SH-SY5Y (cell line): ENCODE results near the gene HS1BP3.

ENCODE experiments used
- GATA2 ChIP-seq: IDR thresholded peaks from 2 replicates; pipeline ENCODE4 v1.6.1; 2011; ENCODE audit warnings: mild to moderate bottlenecking, low read depth, low read length
- GATA3 ChIP-seq: IDR thresholded peaks from 2 replicates; pipeline ENCODE4 v1.6.1; 2011; ENCODE audit warnings: low read depth, mild to moderate bottlenecking, low read length, moderate library complexity

- no peak for TF ChIP-seq GATA3
- TF ChIP-seq GATA2 = no peak
These were observed 42.4 kb upstream of the HS1BP3 start for GRCh38 chr2:20693317-20693716.
